HFF-Myc (cell line): ENCODE data around the gene CTR9.

Experiments
- DNase-seq: peaks from one replicate; pipeline ENCODE4 v3.0.0-alpha.2; 2011; ENCODE audit warnings: low read depth; ENCODE audit errors: extremely low read depth
- H3K4me3 ChIP-seq: replicated peaks from 2 replicates; pipeline ENCODE4 v1.5.1; 2011; ENCODE audit warnings: low read depth, mild to moderate bottlenecking, control low read depth, low read length
- CTCF ChIP-seq: IDR thresholded peaks from 2 replicates; pipeline ENCODE4 v1.5.1; 2012; ENCODE audit warnings: mild to moderate bottlenecking, low read depth, low read length, control low read depth; ENCODE audit errors: missing control alignments

CTR9 gene

DNA sequence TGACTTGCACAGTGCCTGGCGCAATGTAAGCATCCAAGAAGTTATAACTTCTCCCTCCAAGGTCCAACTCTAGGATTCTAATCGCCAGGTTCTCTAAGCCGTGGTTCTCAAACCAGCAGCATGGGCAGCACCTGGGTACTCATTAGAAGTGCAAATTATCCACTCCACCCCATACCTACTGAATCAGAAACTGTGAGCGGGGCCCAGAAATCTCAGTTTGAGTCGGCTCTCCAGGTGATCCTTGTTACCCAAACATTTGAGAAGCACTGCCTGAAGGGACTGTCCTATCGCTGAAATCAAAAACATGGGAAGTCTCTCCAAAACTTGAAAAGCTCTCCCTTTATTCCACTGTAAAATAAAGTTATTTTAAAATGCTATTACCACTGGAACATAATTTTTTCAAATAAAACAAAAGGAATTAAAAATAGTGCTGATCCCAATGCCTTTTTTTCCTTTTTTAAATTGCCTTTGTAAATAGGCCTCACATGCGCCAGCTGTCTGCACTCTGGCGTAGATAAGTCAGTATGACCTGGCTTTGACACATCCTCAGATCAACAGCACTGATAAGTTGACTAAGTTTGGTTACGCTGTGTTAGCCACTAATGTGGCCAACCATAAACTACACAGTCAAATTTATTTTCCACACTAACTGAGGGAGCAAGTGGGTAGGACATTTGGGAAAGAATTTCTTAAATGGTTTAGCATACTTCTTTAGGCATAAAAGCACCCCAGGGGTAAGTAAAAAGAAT, 8.4 kb upstream of the CTR9 start:
- peak; percentile 21 for DNase-seq
- TF ChIP-seq CTCF = no peak
- H3K4me3 ChIP-seq = no peak overlapping the region

DNA sequence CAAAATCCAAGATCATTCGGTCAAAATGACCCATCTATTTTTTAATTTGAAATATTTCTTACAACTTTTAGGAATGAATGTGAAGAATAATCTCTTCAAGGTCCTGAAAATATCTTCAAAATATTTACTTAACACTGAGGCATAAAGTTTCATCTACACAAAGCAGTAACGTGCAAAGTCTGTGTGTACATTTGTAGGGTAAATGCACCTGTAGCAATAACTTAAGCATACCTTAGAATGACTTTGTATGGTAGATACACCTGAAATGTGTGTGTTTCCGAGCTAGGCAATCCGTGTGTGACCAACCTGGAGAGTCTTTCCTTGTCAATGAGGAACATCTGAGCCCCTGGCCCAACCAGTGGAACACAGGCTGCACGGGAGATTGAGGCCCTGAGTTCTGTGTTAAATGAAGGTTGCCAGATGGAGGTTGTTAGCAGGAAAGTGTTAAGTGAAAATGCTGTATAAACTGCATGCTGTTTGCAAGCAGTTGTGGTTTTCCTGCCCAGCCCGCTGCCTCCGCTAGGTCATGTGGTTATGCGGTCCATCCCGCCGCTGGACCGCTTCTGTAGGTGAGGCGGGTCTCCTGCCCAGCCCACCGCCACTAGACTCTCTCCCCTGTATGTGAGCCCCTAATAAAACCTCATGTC, 7.6 kb upstream of the CTR9 start:
- DNase-seq = no peak
- no peak for TF ChIP-seq CTCF
- no peak overlapping the region for H3K4me3 ChIP-seq

GRCh38 chr11:10744206-10744605, 6.8 kb upstream of the CTR9 start:
- no peak for TF ChIP-seq CTCF
- no peak for DNase-seq
- H3K4me3 ChIP-seq = no peak overlapping the region

- H3K4me3 ChIP-seq = no peak overlapping the region
- TF ChIP-seq CTCF = no peak
- DNase-seq = no peak
Observed at GRCh38 chr11:10746871-10747270, 4.2 kb upstream of the CTR9 start.

GRCh38 chr11:10747733-10748132, 3.3 kb upstream of the CTR9 start:
- DNase-seq = no peak
- no peak for TF ChIP-seq CTCF
- no peak overlapping the region for H3K4me3 ChIP-seq

- no peak for DNase-seq
- no peak for TF ChIP-seq CTCF
Observed at GRCh38 chr11:10749476-10749875, 1.6 kb upstream of the CTR9 start.

More at GRCh38 chr11:10749476-10749875, 1.6 kb upstream of the CTR9 start:
- no peak overlapping the region for H3K4me3 ChIP-seq
